DMS 273 treated with DMSO at 0.1 percent for 48 hours (cell line): ENCODE measurements around the gene TC2N.
"Not testable (repeated sequence)": the region's sequence is repeated elsewhere in the genome, so short reads cannot be mapped to it uniquely, and the experiment has no call there.

Experiments
- DNase-seq: peaks from one replicate; lab custom pipeline; 2025; lab: John Stamatoyannopoulos, UW

Gene TC2N

DNA sequence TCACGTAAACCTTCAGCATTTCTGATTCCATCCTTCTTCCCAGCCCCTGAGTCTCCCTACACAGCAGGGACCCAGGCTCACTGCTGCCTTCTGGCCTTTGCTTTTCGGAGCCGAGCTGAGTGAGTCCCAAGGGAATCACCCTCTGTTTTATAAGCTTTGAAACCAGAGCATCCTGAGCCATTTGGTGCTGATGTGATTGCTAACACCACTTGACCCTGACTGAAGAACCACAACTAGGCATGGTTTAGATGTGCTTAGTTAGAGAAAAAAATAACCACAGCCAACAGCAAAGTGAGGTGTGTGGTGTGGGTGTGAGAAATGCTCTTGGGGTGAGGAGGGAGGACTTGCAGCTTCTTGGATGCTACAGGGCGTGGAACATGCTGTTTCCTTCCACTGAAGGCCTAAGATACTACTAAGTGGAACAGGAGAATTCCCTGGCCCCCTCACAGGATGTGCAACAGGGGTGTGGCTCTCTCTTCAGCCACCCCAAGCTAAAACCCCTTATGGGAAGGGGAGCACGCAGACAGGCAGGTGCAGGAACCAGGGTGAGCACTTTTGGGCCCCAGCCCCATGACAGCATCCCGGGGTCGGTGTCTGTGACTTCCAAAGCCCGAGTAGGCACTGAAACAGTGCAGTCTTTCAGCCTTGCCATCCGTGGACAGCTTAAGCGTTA, at the start of gene TC2N:
Gene TC2N, minus strand, starts transcription at position 221 of the 673 bp plus-strand sequence. CDS start 53,767 bp downstream, outside the sequence.
- DNase-seq = no peak

- no peak for DNase-seq
These were observed 44.7 kb upstream of the TC2N start for GRCh38 chr14:91912035-91912434.

DNA sequence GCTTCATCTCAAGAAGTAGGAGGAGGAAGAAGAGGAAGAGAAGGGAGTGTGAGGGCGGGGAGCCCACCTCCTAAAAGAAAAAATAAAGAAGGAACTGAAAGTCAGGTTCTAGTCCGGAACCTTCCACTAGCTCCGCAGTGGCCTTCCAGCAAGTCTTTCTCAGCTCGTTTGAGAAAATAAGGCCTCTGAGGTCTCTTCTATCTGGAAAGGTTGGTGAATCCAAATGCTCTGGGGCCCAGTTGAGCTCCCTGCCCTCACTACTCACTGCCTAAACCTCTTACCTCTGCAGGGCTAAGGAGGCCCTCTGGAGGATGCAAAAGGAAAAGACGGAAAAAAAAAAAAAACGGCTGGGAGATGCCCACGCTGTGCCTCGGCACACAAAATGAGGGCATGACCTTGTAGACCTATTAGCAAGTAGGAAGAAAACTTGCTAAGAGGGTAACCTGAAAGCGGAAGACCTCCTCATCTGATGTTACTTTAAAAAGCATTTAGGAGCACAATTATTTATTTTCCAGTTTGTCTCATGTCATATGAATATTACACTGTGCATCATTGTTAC, 44.2 kb upstream of the TC2N start:
- no peak for DNase-seq

DNA sequence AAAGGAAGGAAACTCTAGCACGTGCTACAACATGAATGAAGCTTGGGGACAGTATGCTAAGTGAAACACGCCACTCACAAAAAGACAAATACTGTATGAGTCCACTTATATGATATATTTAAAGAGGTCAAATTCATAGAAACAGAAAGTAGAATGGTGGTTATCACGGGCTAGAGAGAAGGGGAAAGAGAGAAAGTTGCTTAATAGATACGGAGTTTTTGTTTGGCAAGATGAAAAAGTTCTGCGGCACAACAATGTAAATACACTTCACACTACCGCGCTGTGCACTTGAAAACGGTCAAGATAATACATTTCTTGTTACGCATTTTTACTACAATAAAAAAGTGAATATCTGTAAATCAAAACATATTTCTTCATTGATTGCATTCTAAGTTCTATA, 42.9 kb upstream of the TC2N start:
- DNase-seq = no peak

DNA sequence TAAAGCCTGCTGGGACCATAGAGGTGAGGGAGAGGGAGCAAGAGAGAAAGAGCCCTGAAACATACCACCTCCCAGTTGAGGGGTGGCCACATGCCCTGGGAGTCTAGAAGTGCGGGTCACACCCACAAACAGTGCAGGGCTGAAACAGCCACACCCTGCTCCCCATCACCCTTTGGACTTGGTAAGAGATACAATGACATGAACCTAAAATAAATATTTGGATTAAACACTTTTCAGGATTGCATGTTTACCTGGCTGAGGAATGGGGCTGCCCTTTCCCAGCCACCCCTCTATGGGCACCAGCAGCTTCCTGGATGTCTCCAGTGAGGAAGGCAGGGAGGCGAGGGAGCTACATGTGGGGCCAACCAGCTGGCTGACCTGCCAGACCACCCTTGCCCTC, 39.0 kb upstream of the TC2N start:
- DNase-seq = no peak

GRCh38 chr14:91904956-91905645, 37.8 kb upstream of the TC2N start:
- DNase-seq = no peak

DNA sequence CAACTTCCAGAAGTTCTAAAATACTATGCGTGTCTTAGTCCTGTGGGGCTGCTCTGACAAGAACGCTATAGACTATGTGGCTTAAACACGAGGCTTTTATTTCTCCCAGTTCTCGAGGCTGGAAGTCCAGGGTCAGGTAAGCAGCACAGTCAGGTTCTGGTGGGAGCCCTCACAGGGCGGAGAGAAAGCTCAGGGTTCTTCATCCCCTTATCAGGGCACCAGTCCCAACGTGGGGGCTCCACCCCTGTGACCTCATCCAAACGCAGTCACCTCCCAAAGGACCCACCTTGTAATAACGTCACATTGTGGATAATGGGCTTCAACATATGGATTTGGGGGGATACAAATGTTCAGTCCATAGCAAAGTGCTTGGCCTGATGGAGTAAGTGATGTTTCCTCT, 37.1 kb upstream of the TC2N start:
- no peak for DNase-seq

DNA sequence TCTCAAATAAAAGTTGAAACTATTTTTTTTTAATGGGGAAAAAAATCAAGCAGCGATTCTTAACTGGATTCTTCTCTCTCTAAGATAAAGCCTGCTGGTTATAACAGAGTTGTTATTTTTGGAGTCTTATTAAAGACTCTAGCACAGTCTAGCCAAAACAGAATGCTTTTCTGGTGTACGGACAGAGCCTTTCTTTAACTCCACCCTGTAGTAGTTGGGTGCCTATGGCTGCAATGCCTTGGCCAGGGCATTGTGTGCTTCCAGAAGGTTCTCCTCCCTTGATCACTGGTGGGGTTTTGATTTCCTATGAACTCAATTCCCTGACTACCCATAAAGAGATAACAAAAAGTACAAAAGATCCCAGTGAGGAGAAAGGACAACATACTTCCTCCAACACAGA, 35.7 kb upstream of the TC2N start:
- DNase-seq = no peak

DNA sequence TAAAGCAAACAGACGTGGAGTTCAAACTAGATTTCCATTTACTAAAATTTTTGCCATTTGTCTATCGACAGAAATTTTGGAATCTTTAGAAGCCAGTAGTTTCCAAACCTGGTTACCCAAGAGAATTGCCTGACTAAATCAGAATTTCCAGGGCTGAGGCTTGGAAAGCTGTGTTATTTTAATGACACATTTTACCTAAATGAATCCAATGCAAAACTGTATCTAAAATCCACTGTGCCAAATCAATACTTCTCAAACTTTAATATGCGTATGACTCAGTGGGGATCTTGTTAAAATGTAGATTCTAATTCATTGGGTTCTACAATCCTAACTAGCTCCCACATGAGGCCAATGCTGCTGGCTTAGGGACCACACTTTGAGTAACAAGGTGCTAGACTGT, 35.0 kb upstream of the TC2N start:
- no peak for DNase-seq

DNA sequence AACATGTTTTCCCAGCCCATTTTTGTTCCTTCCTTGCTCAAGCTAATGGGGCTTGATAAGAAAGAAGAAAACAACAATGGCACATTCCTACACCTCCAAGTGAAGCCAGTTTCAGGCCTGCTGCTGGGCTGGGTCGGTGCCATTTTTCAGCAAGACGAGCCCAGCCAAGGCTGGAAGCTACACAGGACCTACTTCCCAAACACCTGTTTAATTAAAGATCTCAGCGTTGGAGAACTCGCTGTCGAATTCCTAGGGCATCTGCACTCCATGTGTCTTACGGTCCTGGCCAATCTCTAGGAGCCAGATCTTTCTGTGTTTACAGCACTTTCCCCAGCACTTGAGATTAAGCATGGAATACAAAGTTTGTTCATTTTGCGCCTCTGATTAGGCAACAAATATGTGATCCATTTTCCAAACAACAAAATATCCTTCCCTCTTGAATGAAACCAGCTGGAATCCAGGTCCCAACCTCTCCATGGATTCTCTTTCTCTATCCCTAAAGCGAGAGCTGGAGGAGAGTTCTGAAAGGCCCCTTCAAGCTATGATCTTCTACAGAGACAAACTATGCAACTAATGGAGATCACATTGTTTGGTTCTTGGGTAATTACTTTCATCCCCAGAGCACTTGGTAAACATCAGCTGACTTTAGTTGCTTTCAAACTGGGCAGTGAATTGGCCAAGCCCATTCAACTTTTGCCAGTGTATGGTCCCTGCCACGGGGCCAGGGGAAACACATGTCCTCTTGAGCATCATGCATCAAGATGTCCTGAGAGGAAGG, 34.3 kb upstream of the TC2N start:
- no peak for DNase-seq

DNA sequence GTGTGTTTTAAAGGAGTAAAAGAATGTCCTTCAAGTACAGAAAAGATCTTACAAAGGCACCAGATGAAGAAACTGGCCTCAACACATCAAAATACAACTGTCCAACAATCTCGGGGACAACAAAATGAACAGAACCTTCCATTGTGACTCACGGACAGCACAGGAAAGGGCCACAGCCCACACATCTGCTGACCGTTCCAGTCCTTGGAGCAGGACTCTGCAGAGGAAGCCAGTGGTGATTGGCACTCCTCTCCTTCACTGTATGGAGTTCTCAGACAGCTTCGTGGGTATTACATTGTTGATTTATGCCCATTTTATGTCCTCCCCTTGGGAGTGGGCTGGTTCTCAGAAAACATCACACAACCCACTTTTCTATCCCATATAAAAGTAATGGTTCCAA, 32.5 kb upstream of the TC2N start:
- no peak for DNase-seq

DNA sequence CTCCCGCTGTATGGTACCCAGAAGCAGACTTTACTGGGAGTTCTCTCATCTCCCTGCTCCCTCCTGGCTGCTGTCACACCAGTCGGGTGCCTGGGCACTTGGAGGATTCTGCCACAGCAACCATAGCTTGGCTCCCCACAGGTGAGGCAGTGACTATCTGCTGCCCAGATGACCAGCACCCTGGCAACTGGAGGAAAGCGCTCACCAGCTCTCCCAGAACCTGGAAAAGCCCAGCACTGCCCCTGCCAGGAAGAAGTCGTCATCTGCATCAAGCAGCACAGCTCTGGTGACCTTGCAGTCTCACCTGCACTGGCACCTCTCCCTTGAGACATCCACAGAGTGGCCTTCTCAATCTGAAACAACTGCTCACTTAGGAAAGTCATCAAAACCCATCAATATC, 31.9 kb upstream of the TC2N start:
- no peak for DNase-seq

GRCh38 chr14:91898372-91898771, 31.0 kb upstream of the TC2N start:
- no peak for DNase-seq

DNA sequence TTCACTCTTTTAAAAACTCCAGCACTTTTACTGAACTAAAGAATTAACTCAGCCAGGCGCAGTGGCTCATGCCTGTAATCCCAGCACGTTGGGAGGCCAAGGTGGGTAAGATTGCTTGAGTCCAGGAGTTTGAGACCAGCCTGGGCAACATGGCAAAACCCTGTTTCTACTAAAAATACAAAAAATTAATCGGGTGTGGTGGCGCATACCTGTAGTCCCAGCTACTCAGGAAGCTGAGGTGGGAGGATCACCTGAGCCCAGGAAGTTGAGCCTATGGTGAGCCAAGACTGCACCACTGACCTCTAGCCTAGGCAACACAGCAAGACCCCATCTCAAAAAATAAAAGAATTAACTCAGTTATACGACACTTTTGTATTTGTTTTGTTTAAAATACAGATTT, 30.4 kb upstream of the TC2N start:
- not testable (repeated sequence) for DNase-seq

DNA sequence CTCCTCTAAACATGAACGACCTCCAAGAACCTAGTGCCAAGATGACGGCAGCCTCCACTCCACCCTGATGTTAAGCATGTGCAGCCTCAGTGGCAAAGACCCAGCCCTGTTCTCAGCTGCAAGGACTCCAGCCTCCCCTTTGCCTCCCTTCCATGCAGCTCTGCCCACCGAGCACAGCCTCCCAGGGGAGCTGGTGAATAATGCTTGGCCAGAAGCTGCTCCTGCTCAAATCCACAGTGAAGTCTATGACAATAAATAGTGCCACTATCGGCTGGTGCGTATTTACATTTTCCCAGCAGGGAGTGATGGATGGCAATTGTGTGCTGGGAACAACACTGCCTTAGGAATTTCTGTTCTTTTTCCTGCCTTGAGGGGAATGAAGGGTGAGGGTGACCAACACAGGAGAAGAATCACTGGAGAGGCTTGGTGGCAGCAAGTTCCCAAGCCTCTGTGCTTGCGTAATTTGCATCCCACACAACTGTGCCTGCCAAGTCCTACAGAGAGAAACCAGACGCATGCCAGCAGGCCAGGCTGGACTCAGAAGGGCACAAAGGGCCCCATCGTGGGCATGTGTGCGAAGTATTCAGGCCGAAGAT, 29.9 kb upstream of the TC2N start:
- no peak for DNase-seq

DNA sequence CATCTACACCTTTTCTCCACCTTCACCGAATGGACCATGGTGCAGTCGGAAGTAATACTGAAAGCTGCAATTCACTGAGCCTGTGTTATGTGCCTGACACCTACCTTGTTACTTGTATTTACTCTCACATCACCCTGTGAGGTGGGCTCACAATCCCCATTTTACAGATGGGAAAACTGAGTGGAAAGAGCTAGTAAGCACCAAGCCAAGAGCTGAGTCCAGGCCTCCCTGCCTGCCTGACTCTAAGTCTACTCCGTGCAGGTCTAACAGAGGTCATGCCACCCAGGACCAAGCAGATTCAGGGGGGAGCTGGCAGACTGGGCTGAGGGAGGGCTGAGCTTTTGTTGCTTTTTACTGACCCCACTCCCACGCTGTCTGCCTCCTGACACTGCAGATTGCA, 29.1 kb upstream of the TC2N start:
- no peak for DNase-seq

GRCh38 chr14:91893669-91894068, 26.3 kb upstream of the TC2N start:
- DNase-seq = no peak

DNA sequence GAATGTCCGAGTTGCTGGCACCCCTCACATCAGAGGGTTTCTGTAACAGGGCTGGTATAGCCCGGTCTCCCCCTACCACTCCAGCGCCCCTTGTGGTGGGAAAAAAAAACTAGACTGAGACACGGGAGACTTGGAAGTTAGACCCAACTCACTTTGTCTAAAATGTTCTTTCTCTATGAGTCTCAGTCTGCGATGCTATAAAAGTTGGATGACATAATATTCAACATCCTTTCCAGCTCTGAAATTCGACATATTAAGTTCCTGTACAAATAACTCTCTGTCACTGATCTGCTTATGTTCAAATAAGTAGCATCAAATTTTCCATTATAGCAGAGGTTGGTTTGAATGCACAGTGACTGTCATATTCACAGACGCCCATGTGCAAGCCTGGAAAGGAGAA, 25.7 kb upstream of the TC2N start:
- DNase-seq = no peak

DNA sequence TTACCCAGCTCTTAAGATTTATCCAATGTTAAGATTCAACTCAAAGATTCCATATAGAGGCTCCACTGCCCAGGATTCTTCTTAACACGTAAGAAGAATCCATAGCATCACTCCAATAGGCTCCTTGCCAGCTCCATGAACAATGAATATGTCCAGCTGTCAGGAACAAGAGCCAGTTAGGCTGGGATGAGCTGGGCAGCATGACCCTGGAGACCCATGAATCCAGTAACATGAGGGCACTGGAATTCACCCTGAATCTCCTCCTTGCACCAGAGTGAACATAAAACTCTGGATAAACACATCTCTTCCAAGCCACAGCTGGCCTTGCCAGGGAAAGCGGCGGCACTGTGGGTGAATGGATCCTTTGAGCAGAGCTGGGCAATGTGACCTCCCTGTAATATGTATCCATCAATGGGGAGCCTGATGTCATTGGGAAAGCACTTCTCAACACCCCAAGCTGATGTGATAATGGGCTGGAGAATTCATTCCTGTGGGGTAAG, 24.4 kb upstream of the TC2N start:
- no peak for DNase-seq

- no peak for DNase-seq
These were observed 23.8 kb upstream of the TC2N start for GRCh38 chr14:91891101-91891500.

DNA sequence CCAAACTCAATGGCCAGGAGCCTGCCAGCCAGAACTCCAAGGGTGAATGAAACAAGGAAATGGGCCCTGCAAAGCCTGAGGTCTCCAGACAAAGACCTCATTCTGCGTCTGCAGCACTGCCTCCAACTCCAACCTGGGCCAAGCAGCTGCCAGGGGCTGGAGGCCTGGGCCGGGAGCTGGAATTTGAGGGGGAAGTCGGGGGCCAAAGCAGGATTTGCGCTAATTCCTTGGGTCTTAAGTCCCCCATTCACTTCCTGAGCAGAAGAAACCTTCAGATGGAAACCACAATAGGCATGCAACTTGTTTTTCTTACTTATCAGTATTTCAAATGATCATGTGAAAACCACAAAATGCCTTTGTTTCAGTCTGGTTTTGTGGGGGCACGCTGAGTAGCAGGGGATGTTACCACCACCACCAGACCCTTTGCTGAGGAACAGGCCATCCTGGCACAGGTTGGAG, 23.0 kb upstream of the TC2N start:
- DNase-seq = no peak
